Measurements from ENCODE around the gene JAK3. TPM values are rescaled to one million over a fixed set of nuclear protein-coding genes. Genes with fewer than 3 reads are reported as not detected.

Gene JAK3
- total and polyA plus RNA-seq, 2 donors (not counting 1 experiment from before 2014, with no cell fraction given) = 1.1 to 1.2 TPM

- Histone ChIP-seq H3K4me1 (ENCODE audit: control insufficient read depth, extremely low read depth, insufficient read depth, low read length) (no peaks in the 10 kb centered on the region), H3K79me2 (ENCODE audit: control insufficient read depth, insufficient read depth, low read length) (no peaks in the 10 kb centered on the region), H3K4me3 (replicated peaks in 1 of 4; ENCODE audit: control extremely low read depth in 1 of 4, insufficient read depth in 1 of 4, low read depth in 3 of 4, low read length in 4 of 4) (no peak overlapping the region), H4K20me1 (ENCODE audit: control insufficient read depth, extremely low read depth, insufficient read depth, low read length) (no peaks in the 10 kb centered on the region), H3K27ac (ENCODE audit: insufficient read depth, low read length) (no peak overlapping the region), H2AFZ (ENCODE audit: low read length) (no peak overlapping the region), H3K36me3 (ENCODE audit: control insufficient read depth, insufficient read depth, low read length) (no peaks in the 10 kb centered on the region), H3K9me3 (ENCODE audit: control insufficient read depth, insufficient read depth, low read depth, low read length) (no peaks in the 10 kb centered on the region), H3K4me2 (ENCODE audit: extremely low read depth, insufficient read depth, low read length) (no peak overlapping the region), H3K27me3 (ENCODE audit: control insufficient read depth, insufficient read depth, low read length) (no peaks in the 10 kb centered on the region), H3K9ac (ENCODE audit: insufficient read depth, low read length) (no peak overlapping the region)
- TF ChIP-seq EZH2 (IDR thresholded peaks at IDR 0.05; ENCODE audit: low read length, missing control alignments) = no peak
- TF ChIP-seq, protein P1, sequence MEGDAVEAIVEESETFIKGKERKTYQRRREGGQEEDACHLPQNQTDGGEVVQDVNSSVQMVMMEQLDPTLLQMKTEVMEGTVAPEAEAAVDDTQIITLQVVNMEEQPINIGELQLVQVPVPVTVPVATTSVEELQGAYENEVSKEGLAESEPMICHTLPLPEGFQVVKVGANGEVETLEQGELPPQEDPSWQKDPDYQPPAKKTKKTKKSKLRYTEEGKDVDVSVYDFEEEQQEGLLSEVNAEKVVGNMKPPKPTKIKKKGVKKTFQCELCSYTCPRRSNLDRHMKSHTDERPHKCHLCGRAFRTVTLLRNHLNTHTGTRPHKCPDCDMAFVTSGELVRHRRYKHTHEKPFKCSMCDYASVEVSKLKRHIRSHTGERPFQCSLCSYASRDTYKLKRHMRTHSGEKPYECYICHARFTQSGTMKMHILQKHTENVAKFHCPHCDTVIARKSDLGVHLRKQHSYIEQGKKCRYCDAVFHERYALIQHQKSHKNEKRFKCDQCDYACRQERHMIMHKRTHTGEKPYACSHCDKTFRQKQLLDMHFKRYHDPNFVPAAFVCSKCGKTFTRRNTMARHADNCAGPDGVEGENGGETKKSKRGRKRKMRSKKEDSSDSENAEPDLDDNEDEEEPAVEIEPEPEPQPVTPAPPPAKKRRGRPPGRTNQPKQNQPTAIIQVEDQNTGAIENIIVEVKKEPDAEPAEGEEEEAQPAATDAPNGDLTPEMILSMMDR (conservative IDR thresholded peaks at IDR 0.05 in 1 of 2, IDR thresholded peaks at IDR 0.05 in 1 of 2; ENCODE audit: low read depth in 1 of 2, low read length in 2 of 2) = no peak
- DNase-seq (ENCODE audit: low read depth in 2 of 2) = no peak
Observed at GRCh38 chr19:17806945-17807344, 40.8 kb downstream of the JAK3 start.

DNA sequence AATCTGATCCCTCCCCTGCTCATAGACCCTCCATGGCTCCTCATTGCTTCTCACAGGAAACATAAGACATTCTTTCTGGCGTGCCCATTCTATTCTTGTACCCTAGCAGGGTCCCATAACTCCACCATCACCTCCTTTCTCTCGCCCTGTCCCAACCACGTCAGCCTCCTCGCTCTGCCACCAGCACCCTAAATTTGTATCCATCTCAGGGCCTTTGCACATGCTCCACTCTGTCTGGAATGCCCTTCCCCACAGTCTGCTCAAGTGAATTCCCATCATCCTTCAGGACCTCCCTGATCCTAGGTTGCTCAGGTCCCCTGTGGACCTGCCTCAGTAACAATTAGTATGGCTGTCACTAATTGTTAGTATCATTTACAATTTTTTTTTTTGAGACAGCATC, 42.4 kb downstream of the JAK3 start:
- no peaks in the 10 kb centered on the region for H3K4me1 ChIP-seq (ENCODE audit: control insufficient read depth, extremely low read depth, insufficient read depth, low read length)
- H3K36me3 ChIP-seq (ENCODE audit: control insufficient read depth, insufficient read depth, low read length) = no peaks in the 10 kb centered on the region
- H2AFZ ChIP-seq (ENCODE audit: low read length) = no peak overlapping the region
- H3K9me3 ChIP-seq (ENCODE audit: control insufficient read depth, insufficient read depth, low read depth, low read length) = no peaks in the 10 kb centered on the region
- no peak overlapping the region for H3K9ac ChIP-seq (ENCODE audit: insufficient read depth, low read length)
- H3K27ac ChIP-seq (ENCODE audit: insufficient read depth, low read length) = no peak overlapping the region
- no peaks in the 10 kb centered on the region for H3K27me3 ChIP-seq (ENCODE audit: control insufficient read depth, insufficient read depth, low read length)
- no peak overlapping the region for H3K4me2 ChIP-seq (ENCODE audit: extremely low read depth, insufficient read depth, low read length)
- no peaks in the 10 kb centered on the region for H3K79me2 ChIP-seq (ENCODE audit: control insufficient read depth, insufficient read depth, low read length)
- no peak for TF ChIP-seq EZH2 (IDR thresholded peaks at IDR 0.05; ENCODE audit: low read length, missing control alignments)
- TF ChIP-seq, protein P1 (conservative IDR thresholded peaks at IDR 0.05 in 1 of 2, IDR thresholded peaks at IDR 0.05 in 1 of 2; ENCODE audit: low read depth in 1 of 2, low read length in 2 of 2) = no peak
- DNase-seq (ENCODE audit: low read depth in 2 of 2) = no peak
- no peak overlapping the region for H3K4me3 ChIP-seq (replicated peaks in 1 of 4; ENCODE audit: control extremely low read depth in 1 of 4, insufficient read depth in 1 of 4, low read depth in 3 of 4, low read length in 4 of 4)
- no peaks in the 10 kb centered on the region for H4K20me1 ChIP-seq (ENCODE audit: control insufficient read depth, extremely low read depth, insufficient read depth, low read length)

DNA sequence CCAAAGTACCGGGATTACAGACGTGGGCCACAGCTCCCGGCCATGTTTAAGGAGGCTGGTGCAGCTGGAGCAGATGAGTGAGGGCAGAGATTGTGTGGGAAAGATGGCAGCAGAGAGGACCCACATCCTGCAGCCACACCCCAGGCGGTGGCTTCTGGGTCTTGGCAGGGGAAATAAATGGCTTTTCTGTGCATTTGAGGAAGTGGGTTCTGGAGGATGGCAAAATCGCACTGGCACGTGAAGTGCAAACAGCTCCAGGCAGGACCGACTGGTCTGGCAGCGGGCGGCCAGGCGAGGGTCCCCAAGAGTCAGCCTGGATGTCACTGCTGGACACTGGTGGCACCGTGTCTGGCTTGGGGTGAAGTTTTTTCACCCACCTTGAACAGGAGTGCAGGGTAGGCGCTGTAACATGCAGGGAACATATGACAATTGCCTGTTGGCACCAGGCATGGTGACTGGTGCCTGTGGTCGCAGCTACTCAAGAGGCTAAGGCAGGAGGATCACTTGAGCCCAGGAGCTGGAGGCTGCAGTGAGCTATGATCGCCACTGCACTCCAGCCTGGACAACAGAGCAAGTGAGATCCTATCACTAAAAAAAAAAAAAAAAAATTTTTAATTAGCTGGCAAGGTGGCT, 44.4 kb downstream of the JAK3 start:
- H2AFZ ChIP-seq (ENCODE audit: low read length) = no peak overlapping the region
- no peak overlapping the region for H3K4me2 ChIP-seq (ENCODE audit: extremely low read depth, insufficient read depth, low read length)
- H3K4me1 ChIP-seq (ENCODE audit: control insufficient read depth, extremely low read depth, insufficient read depth, low read length) = no peaks in the 10 kb centered on the region
- H3K79me2 ChIP-seq (ENCODE audit: control insufficient read depth, insufficient read depth, low read length) = no peaks in the 10 kb centered on the region
- TF ChIP-seq, protein P1 (conservative IDR thresholded peaks at IDR 0.05 in 1 of 2, IDR thresholded peaks at IDR 0.05 in 1 of 2; ENCODE audit: low read depth in 1 of 2, low read length in 2 of 2) = no peak
- no peak for TF ChIP-seq EZH2 (IDR thresholded peaks at IDR 0.05; ENCODE audit: low read length, missing control alignments)
- H4K20me1 ChIP-seq (ENCODE audit: control insufficient read depth, extremely low read depth, insufficient read depth, low read length) = no peaks in the 10 kb centered on the region
- no peaks in the 10 kb centered on the region for H3K36me3 ChIP-seq (ENCODE audit: control insufficient read depth, insufficient read depth, low read length)
- no peak for DNase-seq (ENCODE audit: low read depth in 2 of 2)
- no peak overlapping the region for H3K27ac ChIP-seq (ENCODE audit: insufficient read depth, low read length)
- H3K4me3 ChIP-seq (replicated peaks in 1 of 4; ENCODE audit: control extremely low read depth in 1 of 4, insufficient read depth in 1 of 4, low read depth in 3 of 4, low read length in 4 of 4) = no peak overlapping the region
- no peaks in the 10 kb centered on the region for H3K9me3 ChIP-seq (ENCODE audit: control insufficient read depth, insufficient read depth, low read depth, low read length)
- no peaks in the 10 kb centered on the region for H3K27me3 ChIP-seq (ENCODE audit: control insufficient read depth, insufficient read depth, low read length)
- no peak overlapping the region for H3K9ac ChIP-seq (ENCODE audit: insufficient read depth, low read length)
